ENCODE data around the gene FAT1.

- TF ChIP-seq POLR2A (IDR thresholded peaks at IDR 0.05; ENCODE audit: low read length) (no peak), GATA1 (IDR thresholded peaks at IDR 0.05; ENCODE audit: low read depth, low read length) (no peak)
These were observed 21.4 kb downstream of the FAT1 start for GRCh38 chr4:186702297-186702696.

Measured in erythroblast (primary cell).